Measurements from ENCODE around the gene GLS2.
"Not testable (repeated sequence)": the region's sequence is repeated elsewhere in the genome, so short reads cannot be mapped to it uniquely, and the experiment has no call there.

The GLS2 gene

DNA sequence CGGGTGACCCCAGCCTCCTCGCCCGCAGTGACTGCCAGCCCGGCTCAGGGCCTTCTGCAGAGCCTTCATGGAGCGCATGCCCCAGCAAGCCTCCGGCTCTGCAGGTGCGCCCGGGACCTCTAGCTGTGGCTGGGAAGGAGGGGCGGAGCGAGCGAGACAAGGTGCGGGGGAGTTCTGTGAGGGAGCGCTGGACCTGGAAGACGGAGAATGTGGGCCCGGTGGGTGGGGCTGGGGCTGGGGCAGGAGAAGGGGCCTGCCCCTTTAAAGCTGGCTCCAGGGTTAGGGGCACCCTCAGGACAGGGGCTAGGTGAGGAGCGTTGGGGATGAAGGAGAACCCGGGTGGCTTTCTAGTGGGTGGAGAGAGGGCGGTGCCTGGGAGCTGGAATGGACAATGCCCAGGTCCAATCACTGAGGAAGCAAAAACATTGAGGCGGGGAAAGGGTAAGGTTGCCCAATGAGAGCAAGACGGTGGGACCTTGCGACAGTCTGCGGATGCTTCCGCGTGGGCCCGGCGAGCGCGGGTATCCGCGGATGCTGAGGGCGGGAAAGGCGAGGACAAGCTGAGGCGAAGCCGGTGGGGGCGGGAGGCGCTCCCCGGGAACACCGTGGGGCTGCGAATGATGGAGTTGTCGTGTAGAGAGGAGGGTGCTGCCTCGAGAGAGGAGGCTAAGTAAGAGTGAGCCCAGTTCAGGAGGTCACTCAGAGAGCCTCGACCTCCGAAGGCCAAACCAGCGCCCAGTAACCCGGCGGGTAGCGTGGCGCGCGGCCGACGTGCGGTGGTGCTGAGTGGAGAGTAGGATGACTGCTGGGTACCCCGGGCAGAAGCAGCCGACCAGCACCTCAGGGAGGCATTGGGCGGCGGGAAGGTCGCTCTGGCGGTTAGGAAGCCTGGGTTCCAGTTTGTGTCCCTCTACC is at the start of gene GLS2:
Gene GLS2, minus strand, starts transcription at position 121 of the 915 bp plus-strand sequence. Its CDS starts 43 bp downstream, at position 78.
- DNase-seq (ENCODE audit: low read depth), result peak; percentile 55

DNA sequence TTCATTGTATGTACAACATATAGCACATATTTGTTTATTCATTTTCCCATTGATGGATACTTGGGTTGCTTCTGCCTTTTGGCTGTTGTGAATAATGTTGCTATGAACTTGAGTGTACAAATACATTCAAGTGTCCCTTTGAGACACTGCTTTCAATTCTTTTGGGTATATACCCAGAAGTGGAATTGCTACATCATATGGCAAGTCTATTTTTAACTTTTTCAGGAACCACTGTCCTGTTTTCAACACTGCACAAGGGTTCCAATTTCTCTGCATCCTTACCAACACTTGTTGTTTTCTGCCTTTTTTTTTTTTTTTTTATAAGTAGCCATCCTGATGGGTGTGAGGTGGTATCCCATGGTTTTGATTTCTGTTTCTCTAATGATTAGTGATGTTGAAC is 49.6 kb upstream of the GLS2 start:
- DNase-seq (ENCODE audit: low read depth), result no peak

DNA sequence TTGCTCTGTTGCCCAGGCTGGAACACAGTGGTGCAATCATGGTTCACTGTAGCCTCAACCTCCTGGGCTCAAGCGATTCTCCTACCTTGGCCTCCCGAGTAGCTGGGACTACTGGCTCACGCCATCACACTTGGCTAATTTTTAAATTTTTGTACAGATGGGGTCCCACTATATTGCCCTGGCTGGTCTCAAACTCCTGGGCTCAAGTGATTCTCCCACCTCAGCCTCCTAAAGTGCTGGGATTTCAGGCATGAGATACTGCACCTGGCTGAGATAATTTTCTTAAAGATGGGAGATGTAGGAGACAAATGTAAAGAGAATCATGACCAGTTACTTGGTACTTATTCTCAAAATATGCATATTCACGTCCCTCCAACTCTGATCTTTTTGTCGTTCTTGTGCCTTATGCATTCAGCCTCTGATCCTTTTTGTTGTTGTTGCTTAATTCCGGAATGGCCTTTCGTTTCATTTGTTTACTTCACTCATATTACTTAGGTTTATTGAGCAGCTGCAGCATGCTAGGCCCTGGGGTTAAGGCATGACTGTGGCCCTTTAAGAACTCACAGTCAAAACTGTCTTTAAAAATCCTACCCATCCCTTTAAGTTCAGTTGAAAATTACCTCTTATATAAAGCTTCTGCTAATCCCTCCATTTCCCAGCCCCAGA is 42.6 kb upstream of the GLS2 start:
- DNase-seq (ENCODE audit: low read depth), result no peak

DNA sequence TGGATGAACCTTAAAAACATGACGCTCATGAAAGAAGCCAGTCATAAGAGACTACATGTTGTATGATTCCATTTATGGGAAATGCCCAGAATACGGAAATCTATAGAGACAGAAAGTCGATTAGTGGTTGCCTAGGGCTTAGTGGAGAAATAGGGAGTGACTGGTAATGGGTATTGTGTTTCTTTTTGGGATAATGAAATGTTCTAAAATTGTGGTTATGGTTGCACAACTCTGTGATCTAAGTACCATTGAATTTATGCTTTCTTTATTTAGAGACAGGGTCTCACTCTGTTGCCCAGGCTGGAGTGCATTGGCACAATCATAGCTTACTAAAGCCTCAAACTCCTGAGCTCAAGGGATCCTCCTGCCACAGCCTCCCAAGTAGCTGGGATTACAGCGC is 41.7 kb upstream of the GLS2 start:
- no peak for DNase-seq (ENCODE audit: low read depth)

DNA sequence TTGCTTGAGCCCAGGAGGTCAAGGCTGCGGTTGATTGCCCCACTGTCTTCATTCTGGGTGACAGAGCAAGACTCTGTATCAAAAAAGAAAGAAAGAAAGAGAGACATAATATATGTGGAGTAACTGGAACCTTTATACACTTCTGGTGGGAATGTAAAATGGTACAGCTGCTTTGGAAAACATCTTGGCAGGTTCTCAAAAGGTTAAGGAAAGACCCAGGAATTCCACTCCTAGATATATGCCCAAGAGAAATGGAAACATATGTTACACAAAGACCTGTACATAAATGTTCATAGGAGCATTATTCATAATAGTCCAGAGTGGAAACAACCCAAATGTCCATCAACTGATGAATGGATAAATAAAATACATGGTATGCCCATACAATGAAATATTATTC is 40.9 kb upstream of the GLS2 start:
- DNase-seq (ENCODE audit: low read depth), result no peak

DNA sequence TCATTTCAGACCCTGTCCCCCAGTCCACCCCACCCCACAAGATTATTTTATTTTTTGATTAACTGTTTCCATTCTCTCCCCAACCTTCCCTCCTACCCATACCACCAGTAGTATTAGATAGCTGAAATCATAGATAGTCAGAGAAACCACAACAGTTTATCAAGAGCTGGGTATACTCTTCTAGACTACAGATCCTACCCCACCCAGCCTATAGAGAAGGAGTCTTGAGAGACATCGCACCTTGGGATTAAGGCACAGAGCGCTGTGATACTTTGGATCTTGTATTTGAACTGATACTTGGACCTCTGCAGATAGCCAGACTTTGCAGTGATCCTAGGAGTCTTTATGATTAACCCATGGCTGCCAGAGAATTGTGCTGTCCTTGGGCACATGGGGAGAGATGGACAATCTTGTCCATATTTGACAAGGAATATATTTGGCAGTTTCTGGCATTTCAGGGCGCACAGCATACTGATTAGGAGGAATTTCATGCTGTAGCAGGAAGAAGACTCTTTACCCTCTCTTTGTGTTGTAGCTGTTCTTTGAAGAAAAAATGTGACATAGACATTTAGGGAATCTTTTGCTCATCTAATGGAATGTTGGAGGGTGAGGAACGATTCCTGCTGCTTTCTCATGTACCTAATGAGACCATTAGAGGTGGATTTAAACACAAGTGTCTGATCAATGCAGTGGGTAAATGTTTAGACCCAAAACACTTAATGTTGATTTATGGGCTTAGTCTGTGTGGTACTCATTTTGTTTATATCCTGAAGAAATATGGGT is 34.6 kb upstream of the GLS2 start:
- DNase-seq (ENCODE audit: low read depth), result no peak

DNA sequence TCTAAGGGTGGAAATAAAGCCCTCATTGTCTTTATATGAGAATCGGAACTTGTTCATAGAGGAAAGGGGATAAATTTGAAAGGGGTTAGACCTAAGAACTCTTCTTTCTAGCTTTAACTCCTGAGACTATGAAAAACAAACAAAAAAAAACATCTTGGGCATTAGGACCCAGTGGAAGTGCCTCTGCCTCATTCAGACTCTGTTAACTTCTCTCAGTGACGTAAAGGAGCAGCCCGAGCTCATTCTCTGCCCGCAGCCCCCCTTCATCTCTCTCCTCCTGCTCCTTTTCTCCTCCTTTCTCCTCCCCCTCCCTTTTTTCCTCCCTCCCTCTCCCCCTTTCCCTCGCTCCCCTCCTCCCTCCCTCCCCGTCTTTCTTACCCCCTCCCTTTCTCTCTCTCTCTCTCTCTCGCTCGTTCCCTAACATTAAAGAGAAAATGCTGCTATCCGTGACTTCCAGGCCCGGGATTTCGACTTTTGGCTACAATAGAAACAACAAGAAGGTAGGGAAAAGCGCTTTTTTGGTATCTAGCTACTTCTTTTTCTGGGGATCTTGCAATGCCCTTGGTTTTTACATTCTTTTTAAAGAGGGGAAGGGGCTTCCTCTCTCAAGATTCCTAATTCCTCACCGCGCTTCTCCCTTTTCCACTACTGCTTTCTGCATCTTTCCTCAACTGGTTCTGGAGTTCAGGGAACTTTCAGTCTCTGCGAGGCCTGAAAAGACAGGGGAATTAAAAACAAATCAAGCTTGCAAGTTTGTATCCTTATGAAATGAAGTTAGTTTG is 33.8 kb upstream of the GLS2 start, which contains the start of gene RBMS2:
Gene RBMS2, plus strand, starts transcription at position 231 of the 782 bp plus-strand sequence. Its CDS starts 204 bp downstream, at position 435.
- no peak for DNase-seq (ENCODE audit: low read depth)

DNA sequence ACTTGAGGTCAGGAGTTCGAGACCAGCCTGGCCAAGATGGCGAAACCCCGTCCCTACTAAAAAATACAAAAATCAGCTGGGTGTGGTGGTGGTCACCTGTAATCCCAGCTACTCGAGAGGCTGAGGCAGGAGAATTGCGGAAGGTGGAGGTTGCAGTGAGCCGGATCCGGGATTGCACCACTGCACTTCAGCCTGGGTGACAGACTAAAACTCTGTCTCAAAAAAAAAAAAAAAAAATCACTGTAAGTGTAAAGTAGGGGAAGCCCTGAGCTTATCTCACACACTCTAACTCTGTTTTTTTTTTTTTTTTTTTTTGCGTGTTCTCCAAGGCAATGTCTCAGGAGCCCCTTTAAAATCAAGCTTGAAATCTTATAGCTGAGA is 33.2 kb upstream of the GLS2 start:
- DNase-seq (ENCODE audit: low read depth), result no peak

DNA sequence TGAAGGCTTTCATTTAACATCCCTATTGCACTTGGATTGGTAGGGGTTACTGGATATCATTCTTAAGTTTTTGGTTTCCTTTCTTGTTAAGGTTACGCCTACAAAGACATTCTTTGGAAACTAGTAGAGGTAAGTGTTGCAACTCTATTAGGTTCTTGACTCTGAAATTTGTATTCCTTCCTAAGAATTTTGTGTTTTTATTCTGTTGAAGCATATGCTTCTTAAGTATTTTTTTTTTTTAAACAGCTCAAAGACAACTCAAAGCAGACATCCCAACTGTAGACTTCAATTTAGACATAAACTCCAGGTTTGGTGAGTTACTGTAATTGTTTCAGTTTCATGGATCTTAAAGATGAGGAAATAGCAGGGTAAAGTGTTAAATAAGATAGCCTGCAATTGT is 32.5 kb upstream of the GLS2 start:
- DNase-seq (ENCODE audit: low read depth), result no peak

DNA sequence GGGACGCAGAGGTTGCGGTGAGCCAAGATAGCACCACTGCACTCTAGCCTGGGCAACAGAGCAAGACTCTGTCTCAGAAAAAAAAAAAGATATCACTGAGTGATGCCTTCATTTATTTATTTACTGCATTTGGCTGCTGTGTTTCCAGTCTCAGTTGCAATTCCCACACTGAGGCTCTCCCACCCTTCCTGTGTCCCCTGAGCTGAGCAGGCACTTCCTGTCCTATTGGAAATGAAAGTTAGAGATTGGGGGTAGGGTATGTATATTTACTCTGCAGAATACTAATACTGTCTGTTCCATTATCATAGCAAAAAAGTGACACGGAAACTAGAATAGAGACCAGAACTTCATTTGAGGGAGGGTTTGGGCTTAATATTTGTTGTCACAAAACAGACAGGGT is 32.1 kb upstream of the GLS2 start:
- DNase-seq (ENCODE audit: low read depth), result no peak

DNA sequence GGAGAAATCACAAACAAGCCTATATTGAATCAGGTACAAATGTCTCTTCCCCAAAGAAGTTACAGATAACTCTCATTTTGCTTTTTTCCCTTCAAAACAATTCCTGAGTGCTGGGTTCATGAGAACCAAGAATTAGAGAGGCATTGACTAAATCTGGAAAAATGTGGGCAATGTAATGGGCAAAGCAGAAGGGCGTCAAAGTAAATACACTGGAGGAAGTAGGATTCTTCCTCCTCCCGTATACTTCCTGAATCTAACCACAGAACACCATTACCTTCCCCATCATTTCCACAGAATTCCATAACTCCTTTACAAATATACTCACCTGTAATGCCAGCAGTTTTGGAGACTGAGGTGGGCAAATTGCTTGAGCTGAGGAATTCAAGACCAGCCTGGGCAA is 30.6 kb upstream of the GLS2 start:
- no peak for DNase-seq (ENCODE audit: low read depth)

DNA sequence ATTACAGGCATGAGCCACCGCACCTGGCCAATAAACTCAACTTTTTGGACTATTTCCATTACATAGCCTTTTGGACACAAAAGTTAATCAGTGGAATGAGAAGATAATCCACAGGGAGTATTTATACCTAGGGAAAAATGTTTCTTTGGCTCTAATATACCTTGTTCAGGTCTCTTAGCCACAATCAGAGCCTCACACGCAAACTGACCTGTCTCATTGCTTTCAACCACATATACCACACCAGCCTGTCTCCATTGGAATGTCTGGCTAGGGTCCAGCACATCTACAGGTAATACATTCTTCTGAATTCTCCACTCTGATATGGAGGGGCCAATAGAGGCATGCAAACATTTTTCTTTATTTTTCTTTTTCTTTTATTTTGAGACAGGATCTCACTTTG is 29.9 kb upstream of the GLS2 start:
- DNase-seq (ENCODE audit: low read depth), result no peak

DNA sequence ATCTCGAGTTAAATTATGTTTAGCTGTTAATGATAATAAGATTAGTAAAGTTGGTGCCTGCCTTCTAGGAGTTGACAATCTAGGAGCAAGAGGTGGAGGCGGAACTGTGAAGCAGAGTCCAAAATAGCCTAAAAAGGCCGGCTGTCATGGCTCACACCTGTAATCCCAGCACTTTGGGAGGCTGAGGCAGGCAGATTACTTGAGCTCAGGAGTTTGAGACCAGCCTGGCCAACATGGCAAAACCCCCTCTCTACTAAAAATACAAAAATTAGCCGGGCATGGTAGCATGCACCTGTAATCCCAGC is 26.0 kb upstream of the GLS2 start:
- DNase-seq (ENCODE audit: low read depth), result not testable (repeated sequence)

DNA sequence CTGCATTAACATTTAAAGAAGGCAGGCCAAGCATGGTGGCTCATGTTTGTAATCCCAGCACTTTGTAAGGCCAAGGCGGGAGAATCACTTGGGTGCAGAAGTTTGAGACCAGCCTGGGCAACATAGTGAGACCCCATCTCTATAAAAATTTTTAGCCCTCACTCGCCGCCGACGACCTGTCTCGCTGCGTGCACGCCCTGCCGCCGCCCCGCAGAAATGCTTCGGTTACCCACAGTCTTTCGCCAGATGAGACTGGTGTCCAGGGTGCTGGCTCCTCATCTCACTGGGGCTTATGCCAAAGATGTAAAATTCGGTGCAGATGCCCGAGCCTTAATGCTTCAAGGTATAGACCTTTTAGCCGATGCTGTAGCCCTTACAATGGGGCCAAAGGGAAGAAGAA is 22.8 kb upstream of the GLS2 start:
- no peak for DNase-seq (ENCODE audit: low read depth)

DNA sequence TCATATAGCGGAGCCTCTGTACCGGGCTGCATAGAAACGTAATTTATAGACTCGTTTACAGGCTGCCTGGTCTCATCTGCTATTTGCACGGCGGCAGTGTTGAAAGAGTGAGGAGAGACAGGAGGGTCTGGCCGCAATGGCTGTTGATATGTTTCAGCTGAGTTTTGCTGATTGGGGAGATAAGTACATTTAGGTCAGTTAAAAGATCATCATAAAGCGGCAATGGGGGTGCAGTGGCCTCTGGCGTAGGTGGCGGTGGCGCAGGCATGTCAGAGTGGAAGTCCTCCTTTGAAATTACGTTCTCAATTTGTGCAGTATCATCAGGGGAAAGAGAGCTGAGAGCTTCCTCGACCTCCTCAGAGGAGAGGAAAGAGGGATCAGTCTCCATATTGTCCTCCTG is 11.9 kb upstream of the GLS2 start:
- not testable (repeated sequence) for DNase-seq (ENCODE audit: low read depth)

DNA sequence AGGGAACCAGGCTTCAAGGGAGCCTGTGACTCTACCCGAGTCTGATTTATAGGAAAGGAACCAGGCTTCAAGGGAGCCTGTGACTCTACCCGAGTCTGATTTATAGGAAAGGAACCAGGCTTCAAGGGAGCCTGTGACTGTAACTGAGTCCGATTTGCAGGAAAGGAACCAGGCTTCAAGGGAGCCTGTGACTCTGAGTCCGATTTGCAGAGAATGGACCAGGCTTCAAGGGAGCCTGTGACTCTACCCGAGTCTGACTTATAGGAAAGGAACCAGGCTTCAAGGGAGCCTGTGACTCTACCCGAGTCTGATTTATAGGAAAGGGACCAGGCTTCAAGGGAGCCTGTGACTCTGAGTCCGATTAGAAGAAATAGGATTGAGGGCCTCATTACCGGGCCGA is 11.5 kb upstream of the GLS2 start:
- DNase-seq (ENCODE audit: low read depth), result not testable (repeated sequence)

DNA sequence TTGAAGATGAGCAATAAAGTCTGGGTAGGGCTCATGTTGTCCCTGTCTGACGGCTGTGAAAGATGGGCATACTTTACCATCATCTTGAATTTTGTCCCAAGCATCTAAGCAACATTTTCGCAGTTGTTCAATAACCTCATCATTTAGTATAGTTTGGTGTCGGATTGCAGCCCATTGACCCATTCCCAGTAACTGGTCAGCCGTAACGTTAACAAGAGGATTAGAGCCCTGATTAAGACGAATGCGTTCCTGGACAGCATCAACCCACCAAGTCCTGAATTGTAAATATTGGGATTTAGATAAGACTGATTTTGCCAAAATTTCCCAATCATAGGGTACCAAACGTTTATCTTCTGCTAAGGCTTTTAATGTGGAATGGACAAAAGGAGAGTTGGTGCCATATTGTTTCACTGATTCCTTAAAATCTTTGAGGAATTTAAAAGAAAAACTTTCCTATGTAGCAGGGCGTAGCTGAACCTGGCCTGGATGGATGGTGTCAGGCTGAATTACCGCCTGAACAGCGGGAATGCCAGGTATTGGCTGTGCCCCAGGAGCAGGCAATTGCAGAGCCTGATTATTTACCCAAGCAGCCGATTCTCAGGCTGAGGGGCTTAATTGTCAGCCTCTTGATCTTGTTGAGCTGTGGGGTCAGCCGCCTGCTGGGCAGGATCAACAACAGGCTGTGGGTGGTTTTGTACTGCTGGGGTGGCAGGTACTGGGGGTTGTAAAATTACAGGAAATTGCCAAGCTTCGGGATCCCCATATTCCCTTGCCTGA is 10.4 kb upstream of the GLS2 start:
- not testable (repeated sequence) for DNase-seq (ENCODE audit: low read depth)

DNA sequence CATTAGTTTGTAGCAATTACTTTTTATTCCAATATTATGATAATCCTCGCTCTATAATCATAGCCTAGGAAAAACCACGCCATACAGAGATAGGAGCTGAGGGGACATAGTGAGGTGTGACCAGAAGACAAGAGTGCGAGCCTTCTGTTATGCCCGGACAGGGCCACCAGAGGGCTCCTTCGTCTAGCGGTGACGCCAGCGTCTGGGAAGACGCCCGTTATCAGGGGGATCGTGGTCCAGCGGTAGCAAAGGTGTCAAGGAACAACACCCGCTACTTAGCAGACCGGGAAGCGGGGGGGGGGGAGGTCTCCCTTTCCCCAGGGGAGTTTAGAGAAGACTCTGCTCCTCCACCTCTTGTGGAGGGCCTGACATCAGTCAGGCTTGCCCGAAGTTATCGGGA is 8.7 kb upstream of the GLS2 start:
- peak; percentile 48 for DNase-seq (ENCODE audit: low read depth)

DNA sequence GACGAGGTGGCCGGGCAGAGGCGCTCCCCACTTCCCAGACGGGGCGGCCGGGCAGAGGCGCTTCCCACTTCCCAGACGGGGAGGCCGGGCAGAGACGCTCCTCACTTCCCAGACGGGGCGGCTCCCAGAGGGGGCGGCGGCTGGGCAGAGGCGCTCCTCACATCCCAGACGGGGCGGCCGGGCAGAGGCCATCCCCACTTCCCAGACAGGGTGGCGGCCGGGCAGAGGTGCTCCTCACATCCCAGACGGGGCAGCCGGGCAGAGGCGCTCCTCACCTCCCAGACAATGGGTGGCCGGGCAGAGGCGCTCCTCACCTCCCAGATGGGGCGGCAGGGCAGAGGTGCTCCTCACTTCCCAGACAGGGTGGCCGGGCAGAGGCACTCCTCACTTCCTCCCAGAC is 6.5 kb upstream of the GLS2 start:
- not testable (repeated sequence) for DNase-seq (ENCODE audit: low read depth)

DNA sequence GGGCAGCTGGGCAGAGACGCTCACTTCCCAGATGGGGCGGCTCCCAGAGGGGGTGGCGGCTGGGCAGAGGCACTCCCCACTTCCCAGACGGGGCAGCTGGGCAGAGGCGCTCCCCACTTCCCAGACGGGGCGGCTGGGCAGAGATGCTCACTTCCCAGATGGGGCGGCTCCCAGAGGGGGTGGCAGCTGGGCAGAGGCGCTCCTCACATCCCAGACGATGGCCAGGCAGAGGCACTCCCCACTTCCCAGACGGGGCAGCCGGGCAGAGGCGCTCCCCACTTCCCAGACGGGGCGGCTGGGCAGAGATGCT is 6.1 kb upstream of the GLS2 start:
- not testable (repeated sequence) for DNase-seq (ENCODE audit: low read depth)

DNA sequence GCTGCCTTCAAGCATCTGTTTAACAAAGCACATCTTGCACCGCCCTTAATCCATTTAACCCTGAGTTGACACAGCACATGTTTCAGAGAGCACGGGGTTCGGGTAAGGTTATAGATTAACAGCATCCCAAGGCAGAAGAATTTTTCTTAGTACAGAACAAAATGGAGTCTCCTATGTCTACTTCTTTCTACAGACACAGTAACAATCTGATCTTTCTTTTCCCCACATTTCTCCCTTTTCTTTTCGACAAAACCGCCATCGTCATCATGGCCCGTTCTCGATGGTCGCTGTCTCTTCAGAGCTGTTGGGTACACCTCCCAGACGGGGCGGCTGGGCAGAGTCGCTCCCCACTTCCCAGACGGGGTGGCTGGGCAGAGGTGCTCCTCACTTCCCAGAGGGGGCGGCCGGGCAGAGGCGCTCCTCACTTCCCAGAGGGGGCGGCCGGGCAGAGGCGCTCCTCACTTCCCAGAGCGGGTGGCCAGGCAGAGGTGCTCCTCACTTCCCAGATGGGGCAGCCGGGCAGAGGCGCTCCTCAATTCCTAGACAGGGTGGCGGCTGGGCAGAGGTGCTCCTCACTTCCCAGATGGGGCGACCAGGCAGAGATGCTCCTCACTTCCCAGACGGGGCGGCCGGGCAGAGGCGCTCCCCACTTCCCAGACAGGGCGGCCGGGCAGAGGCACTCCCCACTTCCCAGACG is 5.6 kb upstream of the GLS2 start:
- not testable (repeated sequence) for DNase-seq (ENCODE audit: low read depth)

All from activated T-cell treated with anti-CD3 and anti-CD28 coated beads for 24 hours (primary cell).